Stimulated activated naive CD8-positive, alpha-beta T cell treated with anti-CD3 and anti-CD28 coated beads, Interleukin-15, amount 100 ng/mL, for 72 hours (primary cell): ENCODE data around the gene WDFY1.

Experiments
- ATAC-seq: fragments of 150-1000 bp; cut with Tn5 transposase; 2 replicates; pipeline ENCODE4 v1.10.0; 2021; ENCODE audit warnings: mild to moderate bottlenecking, moderate library complexity
- DNase-seq, 2 donors: peaks; one replicate each; pipeline ENCODE4 v3.0.0; 2021 to 2022
- H3K27ac Mint-ChIP-seq, 2 donors: one replicate each; pipeline ENCODE4 v1.8.0; 2022; ENCODE audit warnings: mild to moderate bottlenecking in 2 of 2, mixed read lengths in 2 of 2, moderate library complexity in 2 of 2
- H3K27me3 Mint-ChIP-seq: one replicate; pipeline ENCODE4 v1.8.0; 2022; ENCODE audit warnings: mixed read lengths
- H3K4me1 Mint-ChIP-seq: one replicate; pipeline ENCODE4 v1.8.0; 2022; ENCODE audit warnings: mild to moderate bottlenecking, mixed read lengths
- H3K4me3 Mint-ChIP-seq, 2 donors: one replicate each; pipeline ENCODE4 v1.8.0; 2022; ENCODE audit warnings: mild to moderate bottlenecking in 2 of 2, mixed read lengths in 2 of 2, moderate library complexity in 1 of 2
- H3K9me3 Mint-ChIP-seq, 2 donors: one replicate each; pipeline ENCODE4 v1.8.0; 2022; ENCODE audit warnings: mixed read lengths in 2 of 2

Gene WDFY1

DNA sequence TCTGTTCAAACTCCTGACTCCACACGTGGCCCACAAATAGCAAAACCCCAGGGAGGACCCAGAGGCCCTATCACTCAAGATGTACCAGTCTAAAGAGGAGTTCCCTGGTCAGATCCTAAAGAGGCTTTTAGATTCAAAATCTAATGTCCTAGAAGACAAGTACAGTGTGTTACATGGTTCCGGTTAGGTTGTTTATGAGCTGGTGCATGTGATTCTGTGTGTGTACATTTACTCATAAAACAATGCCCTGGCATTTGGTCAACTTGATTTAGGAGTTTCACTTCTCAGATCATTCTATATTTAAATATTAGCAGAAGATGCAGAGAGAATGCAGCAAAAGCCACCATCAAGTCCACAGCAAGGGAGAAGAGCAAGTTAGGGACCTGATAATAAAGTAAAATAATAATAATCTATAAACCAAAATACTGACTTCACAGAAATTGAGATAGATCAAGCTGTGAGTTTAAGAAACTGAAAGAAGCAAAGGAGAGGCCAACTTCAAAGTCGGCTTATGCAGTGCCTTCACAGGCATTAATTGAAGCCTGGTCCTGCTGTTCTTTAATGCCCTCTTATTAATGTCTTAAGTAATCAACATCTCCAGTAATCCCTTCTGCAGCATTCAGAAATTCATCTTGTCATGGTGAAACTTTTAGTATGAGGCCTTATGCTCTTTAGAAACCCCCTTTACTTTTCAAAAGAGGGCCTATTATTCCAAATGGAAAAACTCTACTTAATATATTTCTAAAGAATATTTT, 103.5 kb downstream of the WDFY1 start:
- no peak for ATAC-seq
- peaks cover 4% of the 10 kb centered on the region for H3K4me1 Mint-ChIP-seq
- no peak for DNase-seq
- no peak overlapping the region for H3K4me3 Mint-ChIP-seq
- H3K9me3 Mint-ChIP-seq: no peaks in the 10 kb centered on the region
- H3K27ac Mint-ChIP-seq: no peak overlapping the region
- H3K27me3 Mint-ChIP-seq: peaks cover 4% of the 10 kb centered on the region

DNA sequence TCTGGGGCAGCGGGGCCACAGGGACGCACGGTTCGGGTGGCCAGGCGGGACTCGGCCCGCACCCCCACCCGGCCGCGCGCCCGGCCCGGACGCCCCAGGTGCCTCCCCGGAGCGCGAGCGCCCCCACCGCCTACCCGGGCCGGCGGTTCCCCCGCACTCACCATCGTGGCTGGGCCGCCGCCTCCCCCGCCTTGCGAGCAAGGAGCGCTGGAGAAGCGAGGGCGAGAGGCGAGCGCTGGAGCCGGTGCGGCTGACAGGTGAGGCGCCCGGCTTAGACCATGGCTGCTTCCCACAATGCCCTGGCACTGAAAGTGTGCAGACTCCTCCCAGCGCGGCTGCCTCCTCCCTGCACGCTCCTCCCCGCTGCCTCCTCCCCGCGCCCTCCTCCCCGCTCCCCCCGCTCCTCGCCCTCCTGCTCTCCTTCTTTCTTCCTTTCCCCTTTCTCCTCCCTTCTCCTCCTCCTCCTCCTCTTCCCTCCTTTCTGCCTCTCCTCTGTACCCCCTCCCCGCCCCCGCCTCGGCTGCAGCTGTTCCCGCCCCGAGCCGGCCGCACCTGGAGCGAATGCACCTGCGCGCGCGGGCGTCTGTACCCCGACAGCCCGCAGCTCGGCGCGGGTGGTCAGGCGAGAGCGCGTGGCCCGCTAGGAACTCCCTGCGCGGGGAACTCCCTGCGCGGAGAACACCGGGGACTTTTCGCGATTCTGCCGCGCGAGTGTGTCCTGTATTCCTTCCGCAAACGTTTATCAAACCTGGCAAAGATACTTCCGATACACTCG, 107.7 kb downstream of the WDFY1 start, which contains the start of gene AP1S3:
AP1S3 (minus strand) TSS at position 296 of the 775 bp plus-strand sequence; CDS start at position 164, 132 bp downstream.
- peaks cover 12% of the 10 kb centered on the region for H3K27me3 Mint-ChIP-seq
- H3K4me1 Mint-ChIP-seq: peaks cover 13% of the 10 kb centered on the region
- H3K27ac Mint-ChIP-seq: peak within 1 kb of the TSS; percentile 54 to 88
- no peaks in the 10 kb centered on the region for H3K9me3 Mint-ChIP-seq
- H3K4me3 Mint-ChIP-seq: peak within 1 kb of the TSS; percentile 91 to 92
- DNase-seq: peak; percentile 66 to 71
- ATAC-seq: peak; percentile 93

DNA sequence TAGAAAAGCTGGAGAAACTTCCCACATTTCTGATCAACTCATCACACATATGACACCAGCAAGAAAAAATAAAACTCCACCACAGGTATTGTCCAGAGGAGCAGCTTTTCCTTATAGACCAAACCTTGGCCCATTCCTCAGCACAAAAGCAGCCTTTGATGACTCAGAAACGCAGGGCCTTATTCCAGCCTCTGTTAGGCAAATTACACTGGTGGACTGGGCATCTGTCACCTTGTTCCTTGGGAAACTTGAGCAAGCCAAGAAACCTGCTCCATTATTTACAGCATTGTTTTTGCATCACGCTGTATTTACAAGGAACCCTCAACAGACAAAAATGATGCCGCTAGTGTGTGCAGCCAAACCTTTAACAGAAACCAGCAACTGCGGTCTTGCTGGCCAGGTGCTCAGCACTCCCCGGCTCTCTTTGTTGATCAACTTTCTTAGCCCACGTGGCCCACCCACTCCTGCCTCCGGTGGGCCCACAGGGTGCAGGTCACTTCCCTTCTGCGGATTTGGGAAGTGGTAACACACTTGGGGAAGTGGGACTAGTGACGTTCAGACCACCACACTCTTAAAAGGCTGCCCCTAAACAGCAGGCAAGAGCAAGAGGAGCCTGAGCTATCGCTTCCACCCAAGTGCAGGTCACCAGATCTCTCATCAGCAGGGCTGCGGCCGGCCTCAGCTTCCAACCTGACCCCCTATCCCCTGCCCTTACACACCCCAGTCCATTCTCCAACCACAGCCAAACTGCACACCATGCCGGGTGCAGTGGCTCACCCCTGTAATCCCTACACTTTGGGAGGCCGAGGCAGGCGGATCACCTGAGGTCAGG, 109.2 kb downstream of the WDFY1 start:
- DNase-seq (peak in 1 of 2 donors; percentile 1), ATAC-seq (no peak)
- Mint-ChIP-seq H3K4me3 (peak overlapping the region; percentile 90 to 91), H3K27ac (peak overlapping the region in 1 of 2 donors; percentile 27), H3K4me1 (peaks cover 20% of the 10 kb centered on the region), H3K27me3 (peaks cover 12% of the 10 kb centered on the region), H3K9me3 (no peaks in the 10 kb centered on the region)

DNA sequence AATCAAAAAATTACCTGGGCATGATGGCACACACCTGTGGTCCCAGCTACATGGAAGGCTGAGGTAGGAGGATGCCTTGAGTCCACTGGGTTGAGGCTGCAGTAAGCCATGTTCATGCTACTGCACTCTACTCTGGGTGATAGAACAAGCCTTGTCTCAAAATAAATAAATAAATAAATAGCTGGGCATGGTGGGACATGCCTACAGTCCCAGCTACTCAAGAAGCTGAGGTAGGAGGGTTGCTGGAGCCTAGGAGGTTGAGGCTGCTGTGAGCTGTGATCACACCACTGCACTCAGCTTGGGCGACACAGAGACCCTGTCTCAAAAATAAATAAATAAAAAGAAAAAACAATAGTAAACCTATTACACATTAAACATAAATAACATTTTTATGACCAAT, 110.7 kb downstream of the WDFY1 start:
- Mint-ChIP-seq H3K27ac (no peak overlapping the region), H3K4me1 (peaks cover 20% of the 10 kb centered on the region), H3K27me3 (peaks cover 12% of the 10 kb centered on the region), H3K9me3 (no peaks in the 10 kb centered on the region), H3K4me3 (no peak overlapping the region)
- DNase-seq (no peak), ATAC-seq (no peak)

DNA sequence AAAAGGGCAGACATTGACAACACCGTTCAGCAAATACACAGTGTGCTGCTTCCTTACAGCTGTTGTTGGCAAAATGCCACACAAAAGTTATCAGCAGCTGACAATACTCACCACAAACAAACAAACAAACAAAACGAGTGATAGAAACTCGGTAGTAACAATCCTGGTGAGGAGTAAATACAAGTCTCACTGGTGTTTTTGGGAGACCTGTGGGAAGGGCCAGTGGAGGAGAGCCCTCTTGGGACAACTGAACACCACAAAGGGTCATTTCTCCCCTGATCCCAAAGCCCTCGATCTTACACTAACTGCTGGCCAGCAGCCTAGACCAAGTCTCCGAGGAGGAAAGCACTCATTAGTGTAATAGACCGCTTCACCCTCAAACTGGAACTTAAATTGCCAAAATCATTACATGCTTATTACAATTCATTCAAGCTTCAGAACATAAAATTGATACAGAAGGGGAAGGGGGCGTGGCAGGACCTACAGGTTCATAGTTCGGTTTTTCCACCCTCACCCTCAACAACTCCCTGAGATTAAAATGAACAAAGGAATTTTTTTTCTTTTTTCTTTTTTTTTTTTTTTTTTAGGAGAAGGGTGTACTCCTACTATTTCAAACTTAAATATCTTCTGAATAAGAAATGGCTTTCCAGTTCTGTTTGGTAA, 112.8 kb downstream of the WDFY1 start:
- no peak for ATAC-seq
- H3K27me3 Mint-ChIP-seq: peaks cover 12% of the 10 kb centered on the region
- H3K4me1 Mint-ChIP-seq: peaks cover 20% of the 10 kb centered on the region
- no peak overlapping the region for H3K27ac Mint-ChIP-seq
- H3K4me3 Mint-ChIP-seq: no peak overlapping the region
- no peak for DNase-seq
- no peaks in the 10 kb centered on the region for H3K9me3 Mint-ChIP-seq

DNA sequence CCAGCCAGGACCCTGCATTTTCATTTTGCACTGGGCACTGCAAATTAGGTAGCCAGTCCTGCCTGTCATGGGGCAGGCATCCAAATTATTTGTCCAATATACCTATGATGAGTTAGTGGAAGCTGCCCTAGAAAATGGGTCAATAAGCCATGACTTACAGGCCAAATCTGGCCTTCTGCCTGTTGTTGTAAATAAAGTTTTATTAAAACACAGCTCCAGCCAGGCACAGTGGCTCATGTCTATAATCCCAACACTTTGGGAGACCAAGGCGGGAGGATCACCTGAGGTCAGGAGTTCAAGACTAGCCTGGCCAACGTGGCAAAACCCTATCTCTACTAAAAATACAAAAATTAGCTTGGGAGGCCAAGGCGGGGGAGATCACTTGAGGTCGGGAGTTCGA, 116.0 kb downstream of the WDFY1 start:
- Mint-ChIP-seq H3K4me1 (peaks cover 7% of the 10 kb centered on the region), H3K27me3 (no peaks in the 10 kb centered on the region), H3K27ac (no peak overlapping the region), H3K9me3 (no peaks in the 10 kb centered on the region), H3K4me3 (no peak overlapping the region)
- ATAC-seq (no peak), DNase-seq (no peak)

DNA sequence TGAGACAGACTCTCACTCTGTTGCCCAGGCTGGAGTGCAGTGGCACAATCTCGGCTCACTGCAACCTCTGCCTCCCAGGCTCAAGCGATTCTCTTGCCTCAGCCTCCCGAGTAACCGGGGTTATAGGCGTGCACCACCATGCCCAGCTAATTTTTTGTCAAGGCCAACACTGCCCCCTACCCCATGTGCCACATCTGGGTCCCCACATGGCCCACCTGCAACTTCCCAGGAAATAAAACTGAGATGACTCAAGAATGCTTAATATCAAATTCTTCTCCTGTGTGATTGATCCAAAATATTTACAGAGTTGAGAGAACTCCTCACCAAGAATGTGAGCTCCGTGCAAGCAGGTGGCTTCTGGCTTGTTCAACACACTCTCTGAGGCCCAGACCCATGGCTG, 116.8 kb downstream of the WDFY1 start:
- DNase-seq: no peak
- H3K4me1 Mint-ChIP-seq: peaks cover 9% of the 10 kb centered on the region
- ATAC-seq: no peak
- H3K27ac Mint-ChIP-seq: no peak overlapping the region
- H3K4me3 Mint-ChIP-seq: no peak overlapping the region
- H3K27me3 Mint-ChIP-seq: no peaks in the 10 kb centered on the region
- H3K9me3 Mint-ChIP-seq: no peaks in the 10 kb centered on the region

DNA sequence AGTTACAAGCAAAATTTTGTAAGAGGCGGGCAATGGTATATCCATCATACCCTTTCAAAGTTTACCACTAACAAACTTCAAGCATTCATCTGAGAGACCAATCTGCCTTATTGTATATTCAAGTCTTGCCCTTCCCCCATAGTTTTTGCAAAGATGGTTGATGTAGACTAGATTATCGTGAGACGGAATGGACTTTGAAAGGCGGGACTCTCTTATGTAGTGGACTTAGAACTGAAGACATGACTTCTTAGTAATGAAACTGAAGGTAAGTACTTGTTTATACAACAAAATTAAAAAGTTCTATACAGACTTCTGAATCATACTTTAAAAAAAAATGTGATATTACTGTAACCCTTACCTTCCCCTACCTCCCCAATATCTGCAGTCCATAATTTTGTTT, 118.1 kb downstream of the WDFY1 start:
- ATAC-seq: no peak
- no peaks in the 10 kb centered on the region for H3K9me3 Mint-ChIP-seq
- no peak overlapping the region for H3K4me3 Mint-ChIP-seq
- no peak for DNase-seq
- peaks cover 12% of the 10 kb centered on the region for H3K4me1 Mint-ChIP-seq
- H3K27me3 Mint-ChIP-seq: no peaks in the 10 kb centered on the region
- no peak overlapping the region for H3K27ac Mint-ChIP-seq
